Epithelial cell of esophagus (primary cell): ENCODE results near the gene ZNF346.

ENCODE experiments used
- DNase-seq: peaks from one replicate; pipeline ENCODE4 v3.0.0; 2010; ENCODE audit warnings: low read depth
- H3K4me3 ChIP-seq: 2 replicates; pipeline ENCODE4 v1.5.1; 2011; ENCODE audit warnings: mild to moderate bottlenecking, low read length, control low read depth
- CTCF ChIP-seq: IDR thresholded peaks from 2 replicates; pipeline ENCODE4 v1.5.1; 2011; ENCODE audit warnings: low read depth, mild to moderate bottlenecking, low read length, control low read depth, inconsistent platforms; ENCODE audit not compliant: insufficient read depth; ENCODE audit errors: missing control alignments

The ZNF346 gene

GRCh38 chr5:177087398-177088005 lies 65.0 kb downstream of the ZNF346 start:
- H3K4me3 ChIP-seq: peak overlapping the region; percentile 20
- TF ChIP-seq CTCF: no peak
- DNase-seq: no peak

- no peak for TF ChIP-seq CTCF
- DNase-seq: no peak
- no peak overlapping the region for H3K4me3 ChIP-seq
Observed at GRCh38 chr5:177089127-177089526, 66.6 kb downstream of the ZNF346 start.

GRCh38 chr5:177089825-177090641 lies 67.5 kb downstream of the ZNF346 start:
- DNase-seq: no peak
- TF ChIP-seq CTCF: no peak
- no peak overlapping the region for H3K4me3 ChIP-seq

GRCh38 chr5:177090813-177091212 lies 68.3 kb downstream of the ZNF346 start:
- DNase-seq: no peak
- no peak for TF ChIP-seq CTCF
- H3K4me3 ChIP-seq: no peak overlapping the region

GRCh38 chr5:177091232-177091631 lies 68.7 kb downstream of the ZNF346 start:
- no peak for TF ChIP-seq CTCF
- DNase-seq: no peak
- H3K4me3 ChIP-seq: no peak overlapping the region

- DNase-seq: no peak
- no peak for TF ChIP-seq CTCF
- no peak overlapping the region for H3K4me3 ChIP-seq
Observed at GRCh38 chr5:177092178-177093081, 69.9 kb downstream of the ZNF346 start.
